GM21367 (cell line): ENCODE data around the gene GPER1.
"Not testable (repeated sequence)": the region's sequence is repeated elsewhere in the genome, so short reads cannot be mapped to it uniquely, and the experiment has no call there.

ENCODE experiments used
- ATAC-seq: cut with Tn5 transposase; IDR thresholded peaks from one replicate; pipeline ENCODE4 v1.9.1; 2021; ENCODE audit not compliant: unreplicated experiment

GPER1 gene

GRCh38 chr7:1101563-1102431, 13.9 kb downstream of the GPER1 start:
- ATAC-seq: no peak

GRCh38 chr7:1103009-1103788, 15.3 kb downstream of the GPER1 start:
- no peak for ATAC-seq

- ATAC-seq: no peak
Observed at GRCh38 chr7:1103789-1104515, 16.0 kb downstream of the GPER1 start.

GRCh38 chr7:1104516-1105179, 16.7 kb downstream of the GPER1 start:
- ATAC-seq: no peak

- ATAC-seq: no peak
Observed at GRCh38 chr7:1105189-1105588, 17.3 kb downstream of the GPER1 start.

- no peak for ATAC-seq
Observed at GRCh38 chr7:1106063-1106792, 18.3 kb downstream of the GPER1 start.

- no peak for ATAC-seq
Observed at GRCh38 chr7:1106793-1107421, 19.0 kb downstream of the GPER1 start.

- no peak for ATAC-seq
Observed at GRCh38 chr7:1108264-1108920, 20.5 kb downstream of the GPER1 start.

- no peak for ATAC-seq
Observed at GRCh38 chr7:1109581-1110310, 21.8 kb downstream of the GPER1 start.

- no peak for ATAC-seq
Observed at GRCh38 chr7:1110358-1110757, 22.4 kb downstream of the GPER1 start.

GRCh38 chr7:1111156-1111555, 23.2 kb downstream of the GPER1 start:
- ATAC-seq: no peak

GRCh38 chr7:1112109-1112508, 24.2 kb downstream of the GPER1 start:
- no peak for ATAC-seq

- ATAC-seq: no peak
Observed at GRCh38 chr7:1112625-1113547, 25.0 kb downstream of the GPER1 start.

- ATAC-seq: no peak
Observed at GRCh38 chr7:1113548-1113885, 25.6 kb downstream of the GPER1 start.

- ATAC-seq: no peak
Observed at GRCh38 chr7:1114088-1114487, 26.2 kb downstream of the GPER1 start.

GRCh38 chr7:1114505-1114904, 26.6 kb downstream of the GPER1 start:
- ATAC-seq: no peak

- ATAC-seq: not testable (repeated sequence)
Observed at GRCh38 chr7:1115171-1116045, 27.5 kb downstream of the GPER1 start.
